HK-2 (cell line): Measurements from ENCODE around the gene MEG3.

ENCODE experiments used
- DNase-seq: peaks from one replicate; pipeline ENCODE4 v3.0.0-alpha.2; 2018; ENCODE audit not compliant: unreplicated experiment

The MEG3 gene

DNA sequence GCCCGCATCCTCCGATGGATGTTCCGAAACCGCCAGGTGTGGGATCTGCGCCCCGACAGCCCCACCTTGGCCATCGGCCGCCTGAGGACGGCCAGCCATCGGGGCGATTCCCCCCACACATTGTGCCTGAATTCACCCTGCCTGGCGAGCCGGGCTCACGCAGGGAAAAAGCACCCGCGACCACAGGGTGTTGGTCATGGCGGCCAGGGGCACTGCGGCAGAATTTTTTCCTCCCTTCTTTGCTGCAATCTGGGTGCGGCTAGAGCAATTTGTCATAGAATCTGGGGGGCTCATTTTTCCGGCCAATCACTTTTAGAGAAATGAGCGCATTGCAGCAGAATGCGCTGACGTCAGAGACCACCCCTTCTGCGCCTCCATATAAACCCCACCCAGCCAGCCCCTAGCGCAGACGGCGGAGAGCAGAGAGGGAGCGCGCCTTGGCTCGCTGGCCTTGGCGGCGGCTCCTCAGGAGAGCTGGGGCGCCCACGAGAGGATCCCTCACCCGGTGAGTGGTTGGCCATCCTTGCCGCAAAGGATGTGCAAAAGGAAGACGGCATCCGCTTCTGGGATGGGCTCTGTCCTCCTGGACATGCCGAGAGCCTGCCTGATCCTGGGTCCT is at the start of gene MEG3:
Gene MEG3, plus strand, starts transcription at position 406 of the 619 bp plus-strand sequence.
- no peak for DNase-seq

DNA sequence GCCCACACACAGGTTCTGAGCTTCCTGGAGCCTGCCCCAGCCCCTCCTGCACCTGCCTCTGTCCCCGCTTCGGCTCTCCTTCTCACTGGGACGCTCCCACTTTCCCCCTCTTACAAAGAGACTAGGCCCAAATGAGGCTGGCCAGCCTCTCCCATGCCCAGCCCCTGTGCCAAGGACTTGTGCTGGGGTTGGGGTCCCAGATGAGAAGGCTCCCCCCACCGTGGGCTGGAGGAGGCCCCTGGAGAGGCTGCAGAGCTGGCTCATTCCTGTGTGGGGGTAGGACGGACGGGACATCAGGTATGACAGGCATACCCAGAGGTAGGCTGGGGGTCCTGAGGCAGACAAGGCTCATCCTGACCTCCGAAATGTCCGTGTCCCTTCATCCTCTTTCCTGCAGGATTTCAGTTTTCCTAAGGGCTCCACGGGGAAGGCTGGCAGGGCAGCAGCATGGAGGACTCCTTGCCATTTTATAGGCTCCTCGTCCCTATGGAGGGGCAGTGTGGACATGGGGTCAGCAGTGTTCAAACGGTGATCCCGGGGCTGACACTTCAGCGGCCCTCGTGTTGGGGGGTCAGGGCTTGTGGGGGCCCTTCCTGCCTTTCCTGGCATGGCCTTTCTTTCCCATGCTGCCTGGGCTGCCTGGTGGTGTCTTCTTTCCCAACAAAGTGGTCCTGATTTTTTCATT is 49.1 kb upstream of the MEG3 start:
- no peak for DNase-seq

DNA sequence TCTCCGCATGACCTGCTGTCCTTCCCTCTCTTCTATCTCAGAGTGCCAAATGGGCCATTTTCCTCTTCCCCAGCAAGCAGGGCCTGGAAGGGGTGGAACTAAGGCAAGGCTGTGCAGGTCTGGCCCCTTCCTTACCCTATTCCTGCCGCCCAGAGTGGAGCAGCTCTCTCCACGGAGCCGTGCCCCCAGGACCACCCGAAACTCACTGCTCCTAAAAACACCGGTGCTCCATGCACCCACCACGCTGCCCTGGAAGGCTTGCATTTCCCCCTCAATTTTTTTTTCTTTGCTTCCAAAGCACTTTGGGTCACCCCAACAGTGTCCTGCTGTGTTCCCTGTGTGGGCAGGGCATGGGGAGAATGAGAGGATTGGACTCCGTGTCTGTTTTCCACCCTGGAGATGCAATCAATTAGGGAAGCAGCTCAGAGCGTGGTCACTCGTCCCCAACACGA is 48.5 kb upstream of the MEG3 start:
- DNase-seq: no peak

DNA sequence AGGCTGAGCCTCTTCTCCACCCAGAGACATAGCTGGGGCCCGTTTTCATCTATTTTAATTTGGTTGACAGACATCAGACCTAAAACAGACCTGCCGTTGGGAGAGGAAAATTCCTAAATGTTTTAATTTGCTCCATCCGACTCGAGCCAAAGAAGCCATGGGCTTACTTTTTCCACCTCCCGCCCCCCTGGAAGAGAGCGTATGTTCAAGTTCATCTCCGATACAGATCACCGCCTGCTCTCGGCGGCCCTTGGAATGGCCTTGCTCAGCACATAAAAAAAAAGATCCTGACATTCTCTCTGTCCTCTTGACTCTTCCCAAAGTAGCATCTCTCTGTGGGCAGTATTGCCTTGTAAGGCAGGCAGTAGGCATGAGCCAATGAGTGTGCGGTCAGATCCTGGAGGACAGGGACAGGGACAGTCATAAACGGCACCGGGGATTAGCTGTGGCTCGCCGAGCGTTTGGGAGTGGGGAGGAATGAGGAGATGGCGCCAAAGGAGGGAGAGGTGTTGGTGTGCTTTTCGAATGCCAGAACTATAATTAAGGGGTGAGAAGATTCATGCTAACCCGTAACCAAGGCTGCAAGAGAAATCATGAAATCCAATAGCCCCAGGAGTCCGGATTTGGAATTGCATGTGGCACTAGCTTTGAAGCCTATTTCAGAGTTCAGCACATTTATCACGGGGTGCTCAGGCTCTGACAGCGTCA is 47.9 kb upstream of the MEG3 start:
- DNase-seq: no peak

DNA sequence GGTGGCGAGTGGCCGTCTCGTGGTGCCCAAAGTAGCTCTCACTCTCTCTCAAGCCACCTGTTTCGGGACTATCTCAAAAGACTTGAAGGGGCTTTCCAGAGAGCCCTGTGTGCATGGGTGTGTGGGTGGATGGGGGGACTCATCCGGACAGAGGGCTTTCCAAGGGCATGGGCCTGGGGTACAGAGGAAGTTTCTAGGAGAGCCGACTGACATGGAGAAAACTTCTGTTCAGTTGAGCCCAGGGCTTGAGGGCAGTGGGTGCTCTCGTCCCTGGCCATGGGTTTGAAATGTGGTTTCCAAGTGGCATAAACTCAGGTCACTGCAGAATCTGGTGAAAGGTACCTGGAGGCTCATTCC is 47.4 kb upstream of the MEG3 start:
- DNase-seq: no peak

DNA sequence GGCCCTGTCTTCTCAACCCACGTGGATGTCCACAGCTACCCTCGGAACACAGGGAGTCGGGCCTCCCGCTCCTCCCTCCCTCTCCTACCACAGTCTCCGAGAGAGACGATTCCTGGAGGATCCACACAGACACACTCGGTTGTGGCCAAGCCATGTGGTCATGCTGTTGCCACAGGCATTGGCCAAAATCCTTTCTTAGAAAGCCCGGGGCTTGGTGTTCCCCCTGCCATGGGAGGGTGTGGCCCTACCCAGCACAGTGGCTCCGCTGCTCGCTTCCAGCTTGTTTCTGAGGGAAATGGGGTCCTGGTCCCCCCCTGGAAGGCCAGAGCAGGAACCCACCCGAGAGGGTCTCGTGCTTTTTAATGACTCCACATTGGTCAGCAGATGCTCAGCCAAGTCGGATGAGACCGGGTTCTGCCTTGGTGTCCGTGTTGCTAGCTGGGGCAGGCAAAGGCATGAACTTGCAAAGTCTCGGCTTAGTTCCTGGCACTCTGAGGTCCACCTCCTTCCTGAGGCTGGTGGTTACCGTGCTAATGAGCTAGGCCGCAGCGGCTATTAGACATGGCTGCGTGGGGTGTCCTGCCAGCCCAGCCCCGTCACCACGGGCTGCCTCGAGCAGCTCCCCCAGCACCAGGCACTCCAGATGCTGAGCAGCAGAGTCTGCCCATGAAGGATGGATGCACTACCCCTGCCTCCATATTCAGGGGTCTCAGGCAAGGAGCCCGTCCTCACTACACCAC is 46.8 kb upstream of the MEG3 start:
- DNase-seq: no peak

DNA sequence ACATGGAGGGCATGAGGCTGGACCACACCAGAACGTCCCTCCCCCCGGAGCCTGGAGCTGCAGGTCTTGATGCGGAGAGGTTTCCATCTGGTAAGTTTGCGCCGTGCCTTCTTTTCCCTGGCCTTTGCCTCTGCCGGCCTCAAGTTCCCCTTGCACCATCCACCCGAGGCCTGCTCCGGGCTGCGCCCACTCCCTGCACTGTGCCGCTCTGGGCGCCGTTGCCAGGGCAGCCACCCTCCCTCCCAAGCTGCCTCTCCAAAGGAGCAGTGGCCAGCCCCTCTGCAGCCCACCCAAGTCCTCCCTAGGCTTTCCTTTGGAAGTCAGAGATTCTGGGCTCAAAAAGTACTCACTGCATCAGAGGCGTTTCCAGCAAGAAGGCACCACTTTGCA is 46.2 kb upstream of the MEG3 start:
- DNase-seq: no peak

DNA sequence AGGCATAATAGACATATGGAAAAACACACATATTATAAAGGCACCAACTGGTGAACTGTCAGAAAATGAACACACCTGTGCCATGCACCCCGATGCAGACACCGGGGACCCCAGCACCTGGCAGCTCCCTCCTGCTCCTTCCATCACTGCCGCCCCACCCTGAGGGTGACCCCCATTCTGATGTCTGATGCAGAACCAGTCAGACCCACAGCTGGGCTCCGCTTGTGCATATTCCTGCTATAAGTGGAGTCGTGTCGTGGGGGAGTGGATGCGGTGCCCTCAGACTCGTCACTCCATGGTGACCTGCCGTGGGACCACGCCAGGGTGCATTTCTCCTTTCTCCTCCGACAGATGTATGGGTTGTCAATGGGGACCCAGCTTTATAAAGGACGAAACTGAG is 45.7 kb upstream of the MEG3 start:
- no peak for DNase-seq

DNA sequence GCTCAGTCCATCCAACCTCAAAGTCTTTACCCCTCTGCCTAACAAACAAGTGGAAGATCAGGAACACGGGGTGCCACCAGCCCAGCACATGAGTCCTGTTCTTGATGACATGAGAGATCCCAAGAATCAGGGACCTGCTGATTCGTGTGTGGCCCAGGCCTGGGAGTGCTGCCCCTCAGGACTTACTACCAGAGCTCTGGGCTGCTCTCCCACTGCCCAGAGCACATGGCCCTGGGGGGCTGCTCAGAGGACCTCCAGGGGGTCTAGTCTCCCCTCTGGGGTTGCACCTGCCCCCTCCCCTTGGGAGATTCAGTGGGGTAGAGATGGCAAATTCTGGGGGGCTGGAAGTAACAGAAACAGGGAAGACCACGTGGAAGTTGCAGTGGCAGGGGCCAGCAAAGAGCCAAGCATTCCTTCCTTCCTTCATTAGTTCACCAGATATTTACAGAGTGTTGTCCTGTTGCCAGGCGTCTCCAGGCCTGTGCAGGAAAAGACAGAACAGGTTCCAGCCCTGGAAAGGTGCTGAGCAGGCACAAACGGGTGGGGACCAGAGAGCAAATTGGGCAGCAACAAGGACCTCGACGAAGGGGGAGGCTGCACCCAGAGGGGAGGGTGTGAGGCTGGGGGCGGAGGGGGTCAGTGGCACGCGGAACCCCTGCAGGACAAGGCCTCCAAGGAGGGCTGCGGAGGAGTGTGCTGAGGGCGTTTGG is 45.1 kb upstream of the MEG3 start:
- no peak for DNase-seq

DNA sequence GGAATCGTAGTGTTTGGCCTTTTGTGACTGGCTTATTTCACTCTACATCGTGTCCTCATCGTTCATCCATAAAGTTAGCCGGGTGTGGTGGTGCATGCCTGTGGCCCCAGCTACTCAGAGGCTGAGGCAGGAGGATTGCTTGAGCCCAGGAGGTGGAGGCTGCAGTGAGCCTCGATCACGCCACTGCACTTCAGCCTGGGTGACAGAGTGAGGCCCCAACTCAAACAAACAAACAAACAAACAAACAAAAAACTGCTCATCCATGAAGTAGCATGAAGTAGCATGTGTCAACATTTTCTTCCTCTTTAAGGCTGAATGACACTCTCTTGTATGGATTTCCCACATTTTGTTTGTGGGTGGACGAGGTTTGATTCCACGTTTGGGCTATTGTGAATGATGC is 44.0 kb upstream of the MEG3 start:
- no peak for DNase-seq

DNA sequence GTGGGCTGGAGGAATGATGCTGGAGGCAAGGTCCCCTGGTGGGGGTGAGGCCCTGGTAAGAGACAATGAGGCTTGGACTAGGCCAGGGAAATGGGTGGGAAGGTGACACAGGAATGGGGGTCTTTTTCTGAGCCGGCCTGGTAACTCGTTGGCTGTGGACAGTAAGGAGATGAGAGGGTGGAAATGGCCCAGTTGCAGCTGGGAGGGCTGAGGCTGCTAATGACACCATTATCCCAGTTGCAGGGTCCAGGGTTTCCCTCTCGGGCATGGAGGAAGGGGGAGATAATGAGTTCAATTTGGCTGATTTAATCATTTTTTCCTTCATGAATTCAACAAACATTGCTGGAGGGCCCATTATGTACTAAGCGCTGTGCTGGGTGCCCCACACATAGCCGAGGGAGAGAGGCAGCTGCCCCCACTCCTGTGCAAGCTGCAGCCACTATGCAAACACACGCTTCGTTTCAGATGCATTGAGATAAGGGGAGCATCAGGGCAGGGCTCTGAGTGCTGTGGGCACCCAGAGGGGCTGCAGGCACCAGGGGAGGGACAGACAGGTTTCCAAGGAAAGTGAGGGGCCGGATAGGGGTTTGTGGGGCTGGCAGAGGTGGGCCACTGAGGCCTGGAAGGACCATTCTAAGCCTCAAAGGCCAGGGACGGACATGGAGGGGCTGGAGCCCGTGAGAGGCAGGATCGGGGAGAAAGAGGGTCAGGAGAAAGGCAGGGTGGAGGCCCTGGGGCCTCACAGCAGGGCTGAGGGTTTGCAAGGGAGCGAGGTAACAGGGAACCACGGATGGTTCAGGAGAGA is 43.2 kb upstream of the MEG3 start:
- DNase-seq: no peak

DNA sequence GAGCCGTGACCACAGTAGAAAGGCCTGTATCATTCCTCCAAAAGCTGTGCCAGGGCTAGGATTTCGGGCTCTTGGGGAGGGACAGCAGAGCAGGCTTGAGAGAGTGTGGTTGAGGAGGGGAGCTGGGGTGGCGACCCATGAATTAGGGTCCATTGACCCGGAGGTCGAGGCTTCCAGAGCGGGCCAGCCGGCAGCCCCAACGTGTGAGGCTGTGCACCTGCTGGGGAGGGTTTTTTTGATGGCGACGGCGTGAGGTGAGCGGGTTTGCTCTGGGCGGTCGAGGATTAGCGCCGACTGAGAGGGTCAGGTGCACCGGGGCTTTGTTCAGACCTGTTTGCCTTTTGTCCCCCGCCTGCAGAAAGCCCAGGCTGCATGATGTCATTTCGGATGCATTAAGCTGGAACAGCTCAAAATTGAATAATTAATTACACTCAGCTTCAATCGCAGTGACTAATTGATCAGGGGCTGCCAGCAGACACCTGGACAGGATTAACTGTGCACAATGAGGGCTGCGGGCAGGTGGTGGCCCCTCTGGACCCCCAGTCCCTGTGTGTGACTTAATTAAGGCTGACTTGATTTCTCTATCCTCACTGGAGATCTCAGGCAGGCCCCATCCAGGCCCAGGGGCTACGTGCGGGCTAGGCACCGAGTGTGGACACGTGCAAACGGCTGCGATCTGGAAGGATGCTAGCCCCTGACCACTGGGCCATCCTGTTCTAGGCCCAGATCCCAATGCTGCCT is 42.1 kb upstream of the MEG3 start:
- DNase-seq: no peak

DNA sequence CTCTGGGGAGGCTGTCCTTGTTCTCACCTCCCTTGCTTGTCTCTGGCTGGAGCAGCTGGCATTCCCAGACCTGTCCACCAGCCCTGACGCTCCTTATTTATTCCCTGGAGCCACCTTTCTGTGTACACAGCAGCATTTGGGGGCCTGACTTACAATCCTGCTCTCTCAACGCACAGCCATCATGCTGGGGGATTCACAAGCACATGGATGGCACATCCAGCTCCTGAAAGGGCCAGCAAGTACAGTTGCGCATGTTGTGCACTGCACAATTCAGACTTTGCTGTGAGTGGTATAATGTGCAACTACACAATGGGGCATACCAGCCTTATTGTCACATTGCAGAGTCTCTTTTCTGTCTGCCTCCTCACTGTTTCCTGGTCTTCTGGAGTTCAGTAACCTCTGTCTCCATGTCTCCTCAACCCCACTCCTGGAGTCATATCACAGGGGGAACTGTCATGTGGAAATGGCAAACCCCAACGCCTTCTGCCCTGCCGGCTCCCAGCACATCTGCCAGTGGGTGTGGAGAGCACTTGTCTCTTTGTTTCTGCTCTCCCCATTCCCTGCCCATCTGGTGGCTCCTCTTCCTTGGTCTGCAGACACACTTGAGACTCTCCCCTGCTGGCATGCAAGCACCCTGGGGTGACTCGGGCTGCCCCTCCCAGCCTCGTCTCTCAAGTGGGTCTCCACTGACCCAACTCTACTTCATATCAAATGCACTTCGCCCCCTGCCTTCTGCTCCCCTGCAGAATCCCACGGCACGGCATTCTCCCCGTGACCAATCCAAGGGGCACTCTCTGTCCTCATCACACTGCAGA is 41.2 kb upstream of the MEG3 start:
- no peak for DNase-seq

DNA sequence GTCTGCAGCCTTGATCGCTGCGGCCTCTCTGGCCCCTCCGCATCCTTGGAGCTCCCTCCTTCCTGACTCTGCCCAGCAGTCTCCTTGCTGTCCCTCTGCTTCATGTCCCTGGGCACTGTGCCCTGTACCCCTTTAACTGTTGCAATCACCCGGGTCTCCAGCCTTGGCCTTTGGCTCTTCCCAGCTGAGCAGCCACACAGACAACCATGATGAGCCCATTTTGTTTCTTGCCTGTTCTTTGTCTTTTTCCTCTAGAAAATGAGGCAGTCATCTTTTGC is 40.6 kb upstream of the MEG3 start:
- DNase-seq: no peak

DNA sequence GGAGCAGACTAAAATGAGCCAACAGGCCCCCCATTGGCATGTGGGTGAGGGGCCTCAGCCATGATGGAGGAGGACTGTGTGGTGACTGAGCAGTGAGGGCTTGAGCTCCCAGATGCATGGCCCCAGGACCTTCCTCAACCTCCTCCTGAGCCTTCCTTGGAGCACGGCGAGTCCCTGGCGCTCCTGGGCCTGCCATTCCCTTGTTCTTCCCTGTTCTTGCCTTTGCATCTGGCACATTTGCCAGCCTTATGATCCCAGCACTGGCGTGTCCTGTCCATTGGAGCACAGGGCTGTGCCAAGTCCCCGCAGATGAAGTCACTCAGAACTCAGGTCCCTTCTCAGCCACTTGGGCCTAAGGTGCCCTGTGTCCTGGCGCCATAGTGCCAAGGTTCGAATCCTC is 40.3 kb upstream of the MEG3 start:
- no peak for DNase-seq

DNA sequence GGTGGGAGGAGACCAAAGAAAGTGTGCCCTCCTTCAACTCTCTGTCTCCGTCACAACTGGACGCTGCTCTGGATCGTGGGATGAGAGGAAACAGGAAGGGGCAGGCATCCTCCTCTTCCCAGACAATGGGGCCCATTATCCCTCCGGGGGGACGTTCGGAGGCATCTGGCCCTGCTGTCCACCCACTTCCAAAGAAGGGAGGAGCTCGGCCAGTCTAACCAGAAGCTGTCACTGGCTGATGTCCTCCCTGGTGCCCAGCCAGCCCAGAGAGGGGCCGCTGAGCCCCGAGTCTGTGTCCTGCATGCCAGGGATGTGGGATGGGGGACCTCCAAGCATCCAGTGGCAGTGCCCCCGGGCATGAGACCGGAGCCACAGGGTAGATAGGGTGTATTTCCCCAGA is 39.8 kb upstream of the MEG3 start:
- no peak for DNase-seq

DNA sequence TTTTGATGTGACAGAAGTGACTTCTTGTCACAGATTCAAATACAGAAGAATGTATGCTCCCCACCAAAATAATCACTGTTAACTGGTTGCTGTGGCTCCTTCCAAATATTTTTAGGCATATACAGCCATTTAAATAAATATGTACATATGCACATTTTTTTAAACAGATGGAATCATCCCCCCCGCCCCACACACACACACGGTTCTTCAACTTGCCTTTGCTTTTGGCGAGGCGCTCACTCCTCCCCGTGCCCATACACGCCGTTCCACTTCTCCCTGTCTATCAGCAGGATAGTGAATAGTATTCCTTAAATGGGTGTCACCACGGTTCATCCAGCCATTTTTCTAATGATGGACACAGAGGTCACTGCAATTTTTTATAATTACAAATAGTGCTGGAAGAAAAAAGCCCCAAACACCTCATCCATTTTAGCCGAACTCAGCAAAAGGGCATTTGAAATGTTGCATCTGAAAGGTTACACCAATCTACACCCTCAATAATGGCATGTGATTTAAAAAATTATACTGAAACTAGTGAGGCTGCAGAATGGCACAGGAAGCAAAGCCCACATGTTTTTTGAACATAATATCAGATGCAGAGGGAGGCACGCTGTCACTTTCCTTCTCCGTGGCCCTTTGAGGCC is 39.2 kb upstream of the MEG3 start:
- DNase-seq: no peak

DNA sequence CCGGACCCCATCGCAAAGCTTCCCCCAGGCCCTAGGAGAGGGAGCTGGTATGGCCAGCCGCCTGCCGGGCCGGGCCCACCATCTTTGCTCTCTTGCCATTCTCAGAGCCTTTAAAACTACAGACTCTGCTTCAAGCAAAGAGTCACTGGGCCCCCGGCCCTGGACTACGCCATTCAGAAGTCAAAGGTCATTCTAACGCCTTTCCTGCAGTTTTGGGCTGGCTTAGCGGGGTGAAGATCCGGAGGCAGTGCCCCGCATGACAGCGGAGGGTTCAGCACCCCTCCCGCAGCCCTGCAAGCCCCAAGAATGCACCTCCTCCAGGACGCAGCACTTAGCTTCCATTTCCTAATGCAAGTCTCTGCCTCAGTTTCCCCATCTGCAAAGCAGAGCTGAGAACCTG is 38.3 kb upstream of the MEG3 start:
- no peak for DNase-seq

DNA sequence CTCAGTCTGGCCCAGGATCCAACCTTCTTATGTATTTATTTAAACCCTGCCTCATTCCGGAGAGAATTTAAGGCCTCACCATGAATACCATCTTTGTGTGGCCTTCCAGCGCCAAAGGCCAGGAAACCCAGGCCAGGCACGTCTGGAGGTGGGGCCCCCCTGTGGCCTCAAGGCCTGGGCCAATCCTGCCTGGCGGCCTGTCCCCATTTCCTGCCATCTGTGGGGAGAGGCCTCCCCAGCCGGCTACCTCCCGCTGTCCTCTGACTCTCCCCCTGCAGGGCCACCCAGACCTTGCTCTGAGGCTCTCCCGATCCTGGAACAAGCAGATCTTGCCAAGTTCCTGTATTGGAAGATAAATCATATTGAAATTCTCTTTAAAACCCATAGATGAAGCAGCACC is 37.4 kb upstream of the MEG3 start:
- DNase-seq: no peak
